ENCODE data around the gene IL1RAPL1.

The IL1RAPL1 gene

GRCh38 chrX:28590396-28590795, 3.1 kb downstream of the IL1RAPL1 start:
- Histone ChIP-seq H3K4me3 (no peak overlapping the region), H3K27ac (no peak overlapping the region)
- no peak for TF ChIP-seq CTCF (IDR thresholded peaks at IDR 0.05)
- no peak for DNase-seq (ENCODE audit: low spot score)

DNA sequence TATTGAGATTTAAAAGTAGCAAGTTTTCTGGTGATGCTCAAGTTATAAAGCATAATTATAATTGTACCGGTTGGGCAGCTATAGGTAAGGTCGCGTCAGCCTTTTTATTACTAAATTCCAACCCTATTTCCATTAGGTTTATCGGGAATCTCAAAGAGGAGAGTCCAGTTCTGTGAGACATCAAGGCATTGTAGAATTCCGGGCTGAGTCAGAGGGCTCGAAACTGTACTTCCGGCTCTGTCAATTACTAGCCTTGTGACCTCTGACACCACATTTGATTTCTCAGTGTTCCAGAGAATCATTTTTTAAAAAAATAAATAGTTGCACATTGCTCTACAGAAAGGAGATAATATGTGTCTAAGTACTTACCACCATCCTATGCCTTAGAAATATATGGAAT, 4.3 kb downstream of the IL1RAPL1 start:
- no peak overlapping the region for H3K27ac ChIP-seq
- H3K4me3 ChIP-seq, result no peak overlapping the region
- TF ChIP-seq CTCF (IDR thresholded peaks at IDR 0.05), result no peak
- DNase-seq (ENCODE audit: low spot score), result no peak

- no peak for TF ChIP-seq CTCF (IDR thresholded peaks at IDR 0.05)
- H3K4me3 ChIP-seq, result no peak overlapping the region
- no peak for DNase-seq (ENCODE audit: low spot score)
- no peak overlapping the region for H3K27ac ChIP-seq
These were observed 8.1 kb downstream of the IL1RAPL1 start for GRCh38 chrX:28595346-28595745.

- H3K27ac ChIP-seq, result no peak overlapping the region
- TF ChIP-seq CTCF (IDR thresholded peaks at IDR 0.05), result no peak
- no peak overlapping the region for H3K4me3 ChIP-seq
- no peak for DNase-seq (ENCODE audit: low spot score)
These were observed 12.7 kb downstream of the IL1RAPL1 start for GRCh38 chrX:28599957-28600356.

GRCh38 chrX:28609003-28609402, 21.8 kb downstream of the IL1RAPL1 start:
- Histone ChIP-seq H3K27ac (no peak overlapping the region), H3K4me3 (no peak overlapping the region)
- DNase-seq (ENCODE audit: low spot score), result no peak
- TF ChIP-seq CTCF (IDR thresholded peaks at IDR 0.05), result no peak

DNA sequence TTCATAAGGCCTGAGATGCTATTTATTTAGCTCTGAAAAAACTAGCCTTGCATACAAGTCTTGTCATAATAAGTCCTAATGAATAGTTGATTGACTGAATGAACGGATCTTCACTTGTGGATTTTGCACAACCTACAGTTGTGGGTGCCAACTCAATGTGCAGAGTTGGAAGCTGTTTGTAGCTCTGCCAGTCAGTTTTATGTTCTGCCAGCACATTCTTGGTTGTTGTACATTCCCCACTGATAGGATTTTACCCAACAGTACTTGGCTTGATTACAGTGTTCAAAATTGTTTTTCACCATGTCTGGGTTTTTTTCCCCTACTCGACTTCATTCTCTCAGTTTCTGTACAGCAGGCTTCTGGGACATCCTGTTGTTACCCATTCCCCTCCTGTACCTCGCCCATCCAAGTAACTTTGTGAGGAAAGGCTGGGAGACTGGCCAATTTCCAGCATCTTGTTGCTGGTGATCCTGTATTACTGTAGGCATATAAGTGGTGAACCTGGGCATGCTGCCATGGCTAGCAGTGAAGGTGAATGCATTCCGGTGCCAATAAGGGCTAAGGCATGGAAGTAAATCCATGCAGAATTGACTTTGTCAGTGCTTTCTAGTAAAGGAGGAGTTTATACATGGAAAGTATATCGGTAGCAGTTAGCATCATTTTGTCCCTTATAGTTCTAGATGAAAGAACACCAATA, 22.8 kb downstream of the IL1RAPL1 start:
- DNase-seq (ENCODE audit: low spot score), result no peak
- Histone ChIP-seq H3K4me3 (no peak overlapping the region), H3K27ac (no peak overlapping the region)
- no peak for TF ChIP-seq CTCF (IDR thresholded peaks at IDR 0.05)

- no peak overlapping the region for H3K27ac ChIP-seq
- TF ChIP-seq CTCF (IDR thresholded peaks at IDR 0.05), result no peak
- DNase-seq (ENCODE audit: low spot score), result no peak
- H3K4me3 ChIP-seq, result no peak overlapping the region
These were observed 23.5 kb downstream of the IL1RAPL1 start for GRCh38 chrX:28610746-28611145.
